Measurements from ENCODE around the gene SCAND1.
"Not testable (repeated sequence)": the region's sequence is repeated elsewhere in the genome, so short reads cannot be mapped to it uniquely, and the experiment has no call there.

Gene SCAND1

DNA sequence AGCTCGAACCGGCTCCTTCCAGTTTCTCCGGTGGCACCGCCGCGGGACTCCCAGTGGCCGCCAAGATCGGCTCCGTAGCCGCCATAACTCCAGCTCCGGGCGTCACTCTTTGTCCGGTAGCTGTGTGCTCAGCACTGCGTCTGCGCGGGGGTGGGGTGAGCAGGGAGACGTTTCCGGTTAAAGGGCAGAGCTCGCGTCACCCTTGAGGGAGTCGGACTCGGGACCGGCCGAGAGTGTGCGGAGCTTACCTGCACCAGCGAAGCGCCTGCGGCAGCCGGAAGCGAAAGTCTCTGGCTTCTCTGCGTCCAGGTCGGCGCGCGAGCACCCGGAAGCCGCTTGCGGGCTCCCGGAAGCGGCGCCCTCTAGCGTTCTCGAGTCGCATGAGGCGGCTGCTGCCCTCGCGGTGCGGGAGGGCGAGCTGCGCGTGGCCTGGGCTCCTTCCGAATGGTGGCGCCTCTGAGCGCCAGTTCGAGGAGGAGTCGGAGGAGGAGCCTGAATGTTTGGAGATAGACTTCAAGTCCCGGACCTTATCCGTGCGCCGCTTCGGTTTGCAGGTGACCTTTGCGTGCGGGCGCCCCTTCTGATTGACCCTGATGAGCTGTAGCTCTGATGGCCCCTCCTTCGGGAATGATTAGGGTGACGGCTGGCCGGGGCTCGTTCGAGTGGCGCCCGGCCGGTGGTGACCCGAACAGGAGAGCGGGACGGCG is at the start of gene SCAND1:
Gene SCAND1, minus strand, starts transcription at position 303 of the 707 bp plus-strand sequence. Its CDS starts 218 bp downstream, at position 85.
- DNase-seq: peak; percentile 99

DNA sequence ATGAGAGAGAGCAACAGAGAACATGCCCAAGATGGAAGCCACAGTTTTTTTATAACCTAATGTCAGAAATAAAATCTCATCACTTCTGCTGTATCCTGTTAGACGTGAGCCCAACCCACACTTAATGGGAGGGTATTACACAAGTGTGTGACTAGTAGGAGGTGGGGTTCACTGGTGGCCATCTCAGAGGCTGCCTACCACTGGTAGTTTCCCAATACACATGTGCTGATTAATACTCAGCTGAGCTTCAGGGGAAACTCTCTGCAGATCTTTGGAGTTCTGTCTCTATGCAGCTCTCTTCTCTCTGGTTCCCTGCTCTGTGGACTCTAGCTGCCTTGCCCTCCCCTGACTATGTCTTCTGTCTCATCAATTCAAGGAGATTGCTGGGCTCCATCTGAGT is 49.7 kb upstream of the SCAND1 start:
- no peak for DNase-seq

DNA sequence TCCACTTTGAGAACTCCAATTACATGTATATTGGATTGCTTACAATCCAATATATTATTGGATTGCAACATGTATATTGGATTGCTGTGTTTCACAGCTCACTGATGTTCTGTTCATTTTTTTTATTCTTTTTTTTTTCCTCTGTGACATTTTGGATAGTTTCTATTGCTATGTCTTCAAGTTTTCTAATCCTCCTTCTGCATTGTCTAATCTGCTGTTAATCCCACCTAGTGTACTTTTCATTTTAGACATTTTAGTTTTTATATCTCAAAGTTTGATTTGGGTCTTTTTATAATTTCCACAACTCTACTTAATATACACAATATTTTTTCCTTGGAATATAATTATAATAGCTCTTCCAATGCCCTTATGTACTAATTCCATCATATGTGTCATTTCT is 48.6 kb upstream of the SCAND1 start:
- no peak for DNase-seq

DNA sequence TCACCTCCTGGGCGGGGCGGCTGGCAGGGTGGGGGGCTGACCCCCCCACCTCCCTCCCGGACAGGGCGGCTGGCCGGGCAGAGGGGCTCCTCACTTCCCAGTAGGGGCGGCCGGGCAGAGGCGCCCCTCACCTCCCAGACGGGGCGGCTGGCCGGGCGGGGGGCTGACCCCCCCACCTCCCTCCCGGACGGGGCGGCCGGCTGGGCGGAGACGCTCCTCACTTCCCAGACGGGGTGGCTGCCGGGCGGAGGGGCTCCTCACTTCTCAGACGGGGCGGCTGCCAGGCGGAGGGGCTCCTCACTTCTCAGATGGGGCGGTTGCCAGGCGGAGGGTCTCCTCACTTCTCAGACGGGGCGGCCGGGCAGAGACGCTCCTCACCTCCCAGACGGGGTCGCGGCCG is 47.0 kb upstream of the SCAND1 start:
- not testable (repeated sequence) for DNase-seq

DNA sequence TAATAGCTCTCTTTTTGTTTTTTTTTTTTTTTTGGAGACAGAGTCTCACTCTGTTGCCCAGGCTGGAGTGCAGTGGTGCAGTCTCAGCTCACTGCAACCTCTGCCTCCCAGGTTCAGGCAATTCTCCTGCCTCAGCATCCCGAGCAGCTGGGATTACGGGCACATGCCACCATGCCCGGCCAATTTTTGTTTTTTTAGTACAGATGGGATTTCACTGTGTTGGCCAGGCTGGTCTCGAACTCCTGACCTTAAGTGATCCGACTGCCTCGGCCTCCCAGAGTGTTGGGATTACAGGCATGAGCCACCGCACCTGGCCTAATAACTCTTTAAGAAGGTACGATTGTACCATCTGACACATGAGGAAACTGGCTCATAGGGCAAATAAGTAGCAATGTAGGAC is 42.2 kb upstream of the SCAND1 start:
- DNase-seq: not testable (repeated sequence)

DNA sequence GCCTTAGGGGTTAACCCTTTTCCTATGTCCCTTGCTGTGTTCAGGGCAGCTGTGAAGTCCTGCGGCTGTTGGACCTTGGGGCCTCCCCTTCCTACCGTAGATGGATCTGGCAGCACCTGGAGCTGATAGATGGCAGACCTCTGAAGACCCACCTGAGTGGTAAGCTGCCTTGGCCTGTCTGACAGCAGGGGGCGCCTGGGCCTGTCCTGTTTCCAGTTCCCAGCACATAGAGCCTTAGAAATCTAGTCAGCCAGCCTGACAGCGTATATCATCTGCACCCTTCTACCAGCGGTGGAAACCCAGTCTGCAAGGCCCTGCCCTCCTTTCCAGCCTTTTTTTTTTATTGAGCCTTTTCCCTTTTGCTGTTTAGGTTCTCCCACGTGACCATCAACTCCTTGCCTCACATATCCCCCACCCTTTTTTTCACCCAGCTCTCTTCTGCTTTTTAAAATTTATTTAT is 40.7 kb upstream of the SCAND1 start:
- DNase-seq: peak; percentile 91

DNA sequence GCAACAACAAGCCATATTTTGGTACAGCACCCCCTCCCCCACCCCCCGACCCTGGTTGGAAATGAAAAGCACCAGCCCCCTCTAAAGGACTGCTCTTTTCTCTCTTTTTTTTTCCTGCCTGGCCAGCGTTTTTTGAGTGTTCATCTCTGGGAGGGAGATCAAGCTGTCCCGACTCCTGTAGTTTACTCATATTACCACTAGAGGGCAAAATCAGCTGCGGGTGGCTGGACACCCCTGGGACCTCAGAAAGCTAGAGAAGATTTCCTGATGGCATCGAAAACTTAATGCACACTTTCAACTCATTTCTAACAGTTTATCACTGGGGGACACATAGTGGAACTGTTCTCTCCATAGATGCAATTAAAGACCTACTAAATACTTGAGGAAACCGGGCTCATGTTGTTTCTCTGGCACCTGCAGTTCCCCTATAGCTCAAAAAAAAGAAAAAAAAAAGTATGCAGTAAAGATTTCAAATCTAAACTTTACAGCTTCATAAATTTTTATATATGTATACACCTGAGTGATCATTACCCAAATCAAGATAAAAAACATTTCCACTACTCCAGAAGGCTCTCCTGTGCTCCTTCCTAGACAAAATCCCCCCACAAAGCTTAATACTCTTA is 38.5 kb upstream of the SCAND1 start:
- peak; percentile 81 for DNase-seq

DNA sequence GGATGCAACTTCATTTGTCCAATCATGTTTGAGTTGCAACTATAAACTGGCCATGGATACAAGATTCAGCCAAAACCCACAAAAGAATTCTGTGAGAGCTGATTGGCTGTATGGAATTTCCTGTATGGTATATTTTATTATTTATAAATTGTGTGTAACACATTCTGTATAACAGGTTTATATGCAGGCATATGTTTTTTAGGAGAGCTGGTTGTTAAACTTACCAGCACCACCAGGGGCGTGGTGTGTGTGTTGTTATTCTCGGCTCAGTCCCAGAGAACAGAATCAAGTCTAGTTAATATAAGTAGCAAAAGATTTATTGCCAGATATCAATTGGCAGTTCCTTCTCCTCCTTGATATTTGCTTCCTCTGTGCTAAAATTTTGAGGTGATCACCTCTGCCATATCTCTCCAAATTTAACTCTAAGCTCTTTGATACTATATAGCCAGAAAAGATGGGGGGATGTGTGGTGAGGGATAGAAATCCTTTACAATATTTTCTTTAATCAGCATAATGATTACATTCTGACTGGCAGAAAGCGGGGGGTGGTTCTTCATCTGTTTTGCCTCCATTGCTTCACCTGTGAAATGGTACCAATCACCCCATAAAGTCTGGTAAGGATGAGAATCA is 37.0 kb upstream of the SCAND1 start:
- DNase-seq: no peak

DNA sequence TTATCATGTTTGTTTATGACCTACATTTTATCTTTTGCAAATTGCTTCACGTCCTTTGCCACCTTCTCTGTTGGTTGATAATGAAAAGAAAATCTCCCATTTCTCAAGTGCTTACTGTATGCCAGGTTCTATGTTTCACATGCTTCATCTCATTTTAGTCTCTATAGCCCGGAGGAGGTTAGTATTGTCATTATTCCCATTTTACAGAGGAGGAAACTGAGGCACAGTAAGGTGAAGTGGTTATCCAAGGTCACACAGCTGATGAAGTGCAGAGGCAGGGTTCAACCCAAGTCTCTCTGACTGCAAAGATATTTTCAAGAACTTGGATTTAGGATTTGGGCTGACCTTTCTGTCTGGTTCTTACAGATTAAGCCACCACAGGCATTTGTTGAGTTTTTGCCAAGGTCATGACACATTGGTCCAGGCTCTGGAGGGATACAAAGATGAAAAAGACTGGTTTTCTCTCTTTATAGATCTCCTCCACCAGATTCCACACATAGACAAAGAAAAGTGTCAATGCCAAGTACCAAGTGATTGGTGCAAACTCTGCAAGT is 34.7 kb upstream of the SCAND1 start:
- no peak for DNase-seq

DNA sequence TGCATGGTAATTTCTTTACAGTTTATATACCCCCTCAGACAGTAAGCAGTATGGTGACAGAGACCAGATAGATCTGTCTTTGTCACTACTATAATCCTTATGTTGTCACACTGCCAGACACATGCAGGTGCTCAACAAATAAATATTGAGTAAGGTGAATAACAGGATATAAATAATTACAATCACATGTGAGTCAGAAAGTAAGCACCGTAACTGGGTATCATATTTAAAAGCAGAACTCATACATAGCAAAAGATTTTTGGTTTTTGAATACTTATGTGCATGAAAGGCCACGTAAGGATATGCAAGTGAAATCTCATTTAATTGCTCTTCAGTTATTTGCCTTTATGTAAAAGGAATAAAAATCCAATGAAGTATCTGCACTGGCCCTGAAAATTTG is 31.5 kb upstream of the SCAND1 start:
- DNase-seq: no peak

DNA sequence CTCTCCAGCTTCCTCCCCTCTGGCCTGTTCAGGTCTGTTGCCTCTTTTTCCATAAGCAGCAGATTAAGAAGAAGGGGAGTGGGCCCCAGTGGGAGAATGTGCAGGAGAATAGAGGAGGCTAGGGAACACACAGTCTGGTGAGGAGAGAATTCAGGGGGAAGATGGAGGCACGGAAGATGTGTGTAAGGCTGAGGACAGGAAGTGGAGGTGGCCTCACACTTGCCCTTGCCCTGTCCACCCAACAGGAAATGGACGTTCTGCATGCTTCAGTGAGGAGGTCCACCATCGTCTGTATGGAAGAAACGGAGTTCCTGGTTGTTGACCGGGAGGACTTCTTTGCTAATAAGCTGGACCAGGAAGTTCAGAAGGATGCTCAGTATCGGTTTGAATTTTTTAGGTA is 30.1 kb upstream of the SCAND1 start:
- no peak for DNase-seq

DNA sequence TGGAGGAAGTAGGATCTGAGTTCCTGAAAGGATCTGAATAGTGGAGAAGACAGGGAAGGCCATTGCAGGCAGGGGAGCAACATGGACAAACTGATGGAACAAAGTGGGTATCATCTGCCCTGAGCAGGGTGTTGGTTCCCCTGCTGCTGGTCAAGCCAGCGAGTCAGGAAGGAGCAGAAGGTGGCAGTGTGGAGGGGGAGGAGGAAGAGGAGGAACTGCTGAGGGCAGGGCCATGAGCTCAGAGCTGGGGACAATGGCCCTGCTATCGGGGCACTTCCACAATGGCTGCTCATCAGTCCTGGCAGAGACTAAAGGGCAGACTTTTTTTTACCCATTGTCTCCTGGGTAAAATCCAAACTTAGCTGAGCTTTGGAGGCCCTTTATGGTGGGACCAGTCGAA is 27.7 kb upstream of the SCAND1 start:
- DNase-seq: no peak

DNA sequence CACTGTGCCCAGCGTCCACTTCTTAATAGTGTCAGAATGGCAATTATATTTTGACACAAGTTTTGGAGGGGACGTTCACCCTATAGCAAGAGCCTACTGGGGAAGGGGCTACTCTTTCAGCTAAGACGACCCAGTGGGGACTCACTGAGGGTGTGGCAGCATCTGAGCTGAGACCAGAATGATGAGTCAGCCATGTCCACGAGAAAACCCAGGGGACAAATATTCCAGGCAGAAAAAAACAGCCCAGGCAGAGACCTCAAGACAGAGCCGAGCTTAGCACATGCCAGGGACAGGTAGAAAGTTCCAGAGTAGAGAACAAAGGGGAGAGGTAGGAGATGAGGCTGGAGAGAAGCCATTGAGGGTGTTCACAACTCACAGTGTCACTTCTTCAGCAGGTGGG is 25.2 kb upstream of the SCAND1 start:
- DNase-seq: no peak

DNA sequence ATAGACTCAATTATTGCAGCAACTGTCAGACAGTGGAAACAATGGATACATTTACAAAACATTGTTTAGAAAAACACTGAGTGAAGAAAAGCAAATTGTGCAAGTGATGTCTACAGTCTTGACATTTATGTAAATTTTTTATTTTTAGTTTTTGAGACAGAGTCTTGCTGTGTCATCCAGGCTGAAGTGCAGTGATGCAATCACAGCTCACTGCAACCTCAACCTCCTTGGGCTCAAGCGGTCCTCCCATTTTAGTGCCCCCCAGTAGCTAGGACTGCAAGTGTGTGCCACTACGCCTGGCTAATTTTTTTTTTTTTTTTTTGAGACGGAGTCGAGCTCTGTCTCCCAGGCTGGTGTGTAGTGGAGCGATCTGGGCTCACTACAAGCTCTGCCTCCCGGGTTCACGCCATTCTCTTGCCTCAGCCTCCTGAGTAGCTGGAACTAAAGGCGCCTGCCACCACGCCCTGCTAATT is 23.8 kb upstream of the SCAND1 start:
- no peak for DNase-seq

DNA sequence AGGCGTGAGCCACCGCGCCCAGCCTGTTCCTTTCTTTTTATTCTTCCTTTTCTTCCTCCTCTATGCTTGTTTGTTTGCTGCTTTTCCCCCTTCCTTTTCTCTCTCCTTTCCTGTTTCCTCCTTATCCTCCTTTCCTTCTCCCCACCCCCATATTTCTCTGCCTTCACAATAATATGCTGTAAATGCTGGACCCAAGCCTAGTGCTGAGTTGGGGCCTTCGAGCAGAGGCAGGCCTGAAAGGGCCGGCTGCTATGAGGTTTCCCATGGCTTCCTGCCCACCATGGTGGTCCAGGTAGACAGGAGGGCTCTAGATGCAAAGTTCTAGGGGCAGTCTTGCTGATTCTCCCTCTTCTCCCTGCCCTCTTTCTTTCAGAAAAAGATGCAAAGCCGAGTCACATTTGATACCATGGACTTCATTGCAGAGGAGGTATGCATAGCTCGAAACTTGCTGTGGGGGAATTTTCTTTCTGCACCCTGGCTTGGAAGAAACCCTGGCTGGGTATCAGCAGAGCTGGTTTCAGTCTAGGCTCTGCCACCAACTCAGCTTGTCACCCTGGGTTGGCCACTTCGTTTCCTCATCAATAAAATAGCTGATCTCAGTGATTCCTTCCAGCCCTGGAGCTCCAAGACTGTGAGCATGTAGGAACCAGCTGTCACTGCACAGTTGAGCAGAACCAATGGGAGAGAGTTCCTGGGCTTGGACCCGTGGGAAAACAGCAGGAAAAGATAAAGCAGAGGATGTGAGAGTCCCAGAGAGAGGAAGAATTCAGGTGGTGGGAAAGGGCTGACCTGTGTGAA is 21.5 kb upstream of the SCAND1 start:
- DNase-seq: no peak

DNA sequence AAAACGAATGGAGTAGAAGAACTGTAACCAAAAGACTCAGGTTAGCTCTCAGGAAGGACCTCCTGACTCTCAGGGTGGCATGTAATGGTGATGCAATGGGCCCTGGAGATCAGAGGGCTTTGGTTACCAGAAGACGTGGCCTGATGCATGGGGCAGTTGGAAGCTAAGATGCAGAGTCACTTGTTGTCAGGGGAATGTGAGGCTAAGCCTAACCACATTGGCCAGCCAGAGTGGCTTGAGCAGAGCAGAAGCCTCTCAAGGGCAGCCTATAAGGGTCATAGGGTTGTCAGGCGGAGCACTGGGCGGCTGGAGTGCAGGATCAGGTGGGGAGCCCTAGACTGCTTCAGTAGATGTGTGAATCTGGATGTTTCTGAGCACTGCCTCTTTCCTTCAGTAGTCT is 20.0 kb upstream of the SCAND1 start:
- no peak for DNase-seq

DNA sequence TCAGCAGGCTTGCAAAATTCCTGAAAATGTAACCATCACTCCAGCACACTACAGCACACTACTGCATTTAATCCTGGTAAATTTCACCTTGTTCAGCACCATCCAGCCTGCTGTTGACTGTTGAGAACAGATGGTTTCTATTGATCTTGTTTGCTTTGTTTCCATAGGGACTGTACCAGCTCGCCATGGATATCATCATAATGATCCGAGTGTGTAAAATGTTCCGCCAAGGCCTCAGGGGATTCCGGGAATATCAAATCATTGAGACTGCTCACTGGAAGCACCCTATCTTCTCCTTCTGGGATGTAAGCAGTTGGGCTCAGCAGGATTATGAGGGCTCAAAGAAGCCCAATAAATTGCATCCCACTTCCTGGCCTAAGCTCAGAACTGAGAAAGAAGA is 18.2 kb upstream of the SCAND1 start:
- peak; percentile 22 for DNase-seq

DNA sequence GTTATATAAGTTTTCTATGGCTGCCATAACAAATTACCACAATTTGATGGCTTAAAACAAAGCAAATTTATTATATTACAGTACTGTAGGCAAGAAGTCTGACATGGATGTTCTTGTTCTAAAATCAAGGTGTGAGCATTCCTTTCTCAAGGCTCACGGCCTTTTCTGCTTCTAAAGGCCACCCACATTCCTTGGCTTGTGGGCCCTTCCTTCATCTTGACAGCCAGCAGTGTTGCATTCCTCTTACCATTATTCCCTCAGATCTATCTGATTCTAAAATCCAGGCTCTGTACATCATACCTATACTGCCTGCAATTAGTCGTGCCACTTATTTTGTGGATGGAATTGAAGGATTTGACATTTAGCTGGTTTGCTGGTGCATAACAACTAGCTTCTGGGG is 17.7 kb upstream of the SCAND1 start:
- DNase-seq: no peak

DNA sequence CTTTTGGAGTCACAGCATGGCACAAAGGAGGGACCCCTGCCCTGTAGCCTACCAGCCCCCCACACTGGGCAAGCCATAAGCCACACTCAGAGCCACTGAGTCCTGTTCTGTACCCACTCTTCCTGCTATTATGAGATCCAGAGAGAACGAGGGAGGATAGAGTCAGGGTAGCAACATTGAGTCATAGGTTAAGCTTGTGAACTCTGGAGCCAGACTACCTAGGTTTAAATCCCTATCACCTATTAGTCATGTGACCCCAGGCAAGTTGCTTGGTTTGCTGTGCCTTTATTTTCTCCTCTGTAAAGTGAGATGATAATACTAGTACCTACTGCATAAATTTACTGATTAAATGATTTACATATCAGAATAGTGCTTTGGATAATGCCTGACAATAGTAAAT is 14.6 kb upstream of the SCAND1 start:
- DNase-seq: no peak

DNA sequence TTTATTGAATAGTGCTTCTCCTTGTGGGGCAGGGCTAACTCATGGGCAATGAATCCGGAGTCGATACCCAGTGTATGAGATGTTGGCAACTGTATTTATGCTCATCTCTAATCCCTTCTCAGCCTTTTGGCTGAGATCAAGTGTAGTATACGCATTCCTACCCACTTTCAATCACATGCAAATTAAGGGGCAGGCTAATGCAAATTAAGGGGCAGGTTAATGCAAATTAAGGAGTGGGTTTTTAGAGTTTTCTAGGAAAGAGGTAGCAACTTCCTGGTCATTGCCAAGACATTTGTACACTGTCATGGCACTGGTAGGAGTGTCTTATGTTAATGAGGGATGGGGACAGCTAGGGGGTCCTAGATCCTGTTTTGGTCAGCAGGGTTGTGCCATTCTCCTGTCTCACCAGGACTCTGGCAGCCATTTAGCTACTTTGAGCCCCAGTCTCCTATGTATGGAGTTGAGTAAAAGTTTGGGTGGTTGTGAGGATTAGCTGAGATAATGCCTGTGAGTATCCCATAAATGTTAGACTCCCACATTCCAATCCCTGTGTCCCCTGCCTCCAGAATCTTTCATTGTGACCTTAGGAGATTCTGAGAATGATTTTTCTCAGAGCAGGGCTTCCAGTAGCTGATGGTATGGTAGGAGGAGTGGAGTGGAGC is 13.8 kb upstream of the SCAND1 start, which contains the start of gene CNBD2:
Gene CNBD2, plus strand, starts transcription at position 612 of the 662 bp plus-strand sequence. CDS start 173 bp downstream, outside the sequence.
- DNase-seq: no peak

DNA sequence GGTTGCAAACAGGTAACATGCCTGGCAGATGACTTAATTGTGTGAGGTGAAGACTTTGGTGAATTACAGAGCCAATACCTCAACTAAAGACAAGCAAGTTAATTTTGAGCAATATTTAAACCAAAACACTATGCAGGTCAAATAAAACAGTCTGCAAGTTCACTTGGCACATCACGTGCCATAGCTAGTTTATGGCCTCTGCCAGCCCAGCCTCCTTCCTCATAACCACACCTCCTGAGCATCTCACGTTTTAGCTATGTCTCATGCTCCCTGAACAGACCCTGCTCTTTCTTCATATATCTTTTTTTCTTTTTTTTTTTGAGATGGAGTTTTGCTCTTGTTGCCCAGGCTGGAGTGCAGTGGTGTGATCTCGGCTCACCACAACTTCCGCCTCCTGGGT is 9.6 kb upstream of the SCAND1 start:
- no peak for DNase-seq

DNA sequence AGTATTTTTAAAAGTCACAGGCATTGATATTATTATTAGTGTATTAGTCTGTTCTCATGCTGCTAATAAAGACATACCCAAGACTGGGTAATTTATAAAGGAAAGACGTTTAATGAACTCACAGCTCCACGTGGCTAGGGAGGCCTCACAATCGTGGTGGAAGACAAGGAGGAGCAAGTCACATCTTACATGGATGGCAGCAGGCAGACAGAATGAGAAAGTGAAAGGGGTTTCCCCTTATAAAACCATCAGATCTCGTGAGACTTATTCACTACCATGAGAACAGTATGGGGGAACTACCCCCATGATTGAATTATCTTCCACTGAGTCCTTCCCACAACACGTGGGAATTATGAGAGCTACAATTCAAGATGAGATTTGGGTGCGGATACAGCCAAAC is 5.0 kb upstream of the SCAND1 start:
- DNase-seq: not testable (repeated sequence)

All from NCI-H345 (cell line).